GM12878 (cell line): ENCODE data around the gene PRSS36. TPM values are rescaled to one million over a fixed set of nuclear protein-coding genes. Genes with fewer than 3 reads are reported as not detected.
A peak's percentile ranks its signal among the peaks of the same experiment; 100 is the strongest.

ENCODE experiments used
- ATAC-seq: fragments of 200-7000 bp; cut with Tn5 transposase; 3 replicates; pipeline ENCODE4 v1.9.1; 2020; ENCODE audit warnings: mild to moderate bottlenecking, moderate library complexity
- BruUV-seq: library from RNA; stranded (reverse); fragments of 400-500 nt; replicated peaks from 2 replicates; lab custom pipeline; 2021; lab: Mats Ljungman, UMichigan
- CTCF ChIA-PET: fragments of 300-600 bp; sonication (Branson Sonifier 250); formaldehyde crosslinking; extraction: SDS; loops from one replicate; lab custom pipeline; 2021; ENCODE audit warnings: inconsistent platforms; lab: Yijun Ruan, JAX
- POLR2A ChIA-PET: fragments of 350-600 bp; formaldehyde crosslinking; extraction: SDS; loops from one replicate; lab custom pipeline; 2021; ENCODE audit warnings: inconsistent platforms; lab: Charles Lee
- RAD21 ChIA-PET: fragments of 300-600 bp; sonication (Branson Sonifier 250); formaldehyde crosslinking; loops from one replicate; lab custom pipeline; 2023; ENCODE audit warnings: antibody characterized with exemption; ENCODE audit not compliant: unreplicated experiment; lab: Charles Lee
- SMC1A ChIA-PET: fragments of 300-600 bp; sonication (Branson Sonifier 250); formaldehyde crosslinking; loops from one replicate; lab custom pipeline; 2023; ENCODE audit not compliant: unreplicated experiment, uncharacterized antibody; lab: Charles Lee
- DNase-seq: peaks from one replicate; pipeline ENCODE4 v3.0.0-alpha.2; 2011; ENCODE audit warnings: low read depth, low spot score
- FAIRE-seq: peaks from 3 replicates; lab custom pipeline; 2011; peaks lifted over from hg19 to GRCh38; lab: Jason Lieb, UNC
- H2AFZ ChIP-seq: 2 replicates; pipeline ENCODE4 v1.6.0; 2011; ENCODE audit warnings: low read depth, low read length, control low read depth; ENCODE audit not compliant: control insufficient read depth
- H3K27ac ChIP-seq: 2 replicates; pipeline ENCODE4 v1.5.1; 2011; ENCODE audit warnings: control low read depth; ENCODE audit not compliant: control insufficient read depth, insufficient read depth
- H3K27me3 ChIP-seq, 2 experiments: replicated peaks in 1 of 2; 2 replicates each; pipeline versions ENCODE4 v1.6.0 to v1.6.1; 2011; ENCODE audit warnings: low read length in 1 of 2; ENCODE audit not compliant: control insufficient read depth in 2 of 2, insufficient read depth in 2 of 2
- H3K36me3 ChIP-seq, 2 experiments: 2 replicates each; pipeline ENCODE4 v1.5.1; 2011; ENCODE audit warnings: low read length in 1 of 2; ENCODE audit not compliant: control insufficient read depth in 2 of 2, insufficient read depth in 2 of 2
- H3K4me1 ChIP-seq: 2 replicates; pipeline ENCODE4 v1.6.1; 2011; ENCODE audit warnings: mild to moderate bottlenecking, low read length, moderate library complexity, mixed read lengths; ENCODE audit not compliant: control insufficient read depth, insufficient read depth
- H3K4me2 ChIP-seq: 2 replicates; pipeline ENCODE4 v1.6.0; 2011; ENCODE audit warnings: control low read depth; ENCODE audit not compliant: control insufficient read depth, insufficient read depth
- H3K4me3 ChIP-seq: fragments of 200-600 bp; sonication (generic); 2 replicates; pipeline ENCODE4 v1.5.1; 2016
- H3K79me2 ChIP-seq: 2 replicates; pipeline ENCODE4 v1.6.0; 2011; ENCODE audit warnings: low read length; ENCODE audit not compliant: control insufficient read depth, insufficient read depth
- H3K9ac ChIP-seq: 2 replicates; pipeline ENCODE4 v1.8.0; 2011; ENCODE audit warnings: low read length, control low read depth, mixed read lengths; ENCODE audit not compliant: control insufficient read depth, insufficient read depth
- H3K9me3 ChIP-seq: replicated peaks from 3 replicates; pipeline ENCODE4 v1.5.1; 2011; ENCODE audit warnings: mild to moderate bottlenecking, low read length; ENCODE audit not compliant: control insufficient read depth, insufficient read depth
- H4K20me1 ChIP-seq: 2 replicates; pipeline ENCODE4 v1.6.0; 2011; ENCODE audit not compliant: control insufficient read depth, insufficient read depth
- JUNB ChIP-seq: IDR thresholded peaks from 2 replicates; pipeline ENCODE4 v1.6.1; 2016; ENCODE audit warnings: antibody characterized with exemption, mild to moderate bottlenecking
- MTA3 ChIP-seq: IDR thresholded peaks from 2 replicates; pipeline ENCODE4 v1.6.1; 2012; ENCODE audit warnings: low read length, inconsistent platforms, borderline replicate concordance
- POLR2A ChIP-seq: IDR thresholded peaks from 2 replicates; pipeline ENCODE4 v1.6.1; 2011; ENCODE audit warnings: low read depth, mild to moderate bottlenecking, low read length
- POLR2AphosphoS2 ChIP-seq: IDR thresholded peaks from 2 replicates; pipeline ENCODE4 v1.6.1; 2011; ENCODE audit warnings: low read depth, mild to moderate bottlenecking, low read length, improper control_type of control experiment, moderate library complexity
- POLR2AphosphoS5 ChIP-seq: IDR thresholded peaks from 2 replicates; pipeline ENCODE4 v1.6.1; 2011; ENCODE audit warnings: mild to moderate bottlenecking, low read length, inconsistent platforms
- WGBS: methylation state at CpG from one replicate; pipeline ENCODE4 v1.1.6; 2016; ENCODE audit warnings: low lambda C conversion rate; ENCODE audit not compliant: insufficient replicate concordance, insufficient coverage; ENCODE audit errors: missing lambda C conversion rate; 5-methylcytosine and 5-hydroxymethylcytosine counted together
- in situ Hi-C: fragments of 300-500 bp; cut with MboI; formaldehyde crosslinking; loops from 9 replicates; pipeline ENCODE4 v1.14.3; 2018; ENCODE audit warnings: mixed read lengths
- intact Hi-C: fragments of 100-400 bp; cut with micrococcal nuclease; formaldehyde crosslinking; loops from one replicate; pipeline ENCODE4 v1.14.2; 2022; ENCODE audit not compliant: unreplicated experiment
- polyA plus RNA-seq, 11 experiments: library from polyadenylated mRNA; depleted of rRNA in 4 of 11; unstranded in 6 of 11; stranded (reverse) in 5 of 11; fragments of >200 nt; fragmentation: Nextera tagmentation in 4 of 11; fragmentation: Illumina TruSeq in 1 of 11; extraction: Ambion mirVana in 4 of 11; extraction: Trizol in 1 of 11; gene quantifications; 1 replicate in 1 of 11; 2 replicates in 10 of 11; pipeline versions ENCODE4 v1.2.1 to v1.2.3, GENCODE V29; 2011 to 2016; ENCODE audit warnings: inconsistent platforms in 2 of 11, missing spikeins in 2 of 11, low read depth in 1 of 11
- total RNA-seq, 4 experiments: library from RNA; depleted of rRNA in 3 of 4; stranded (reverse); fragments of >200 nt in 3 of 4; fragmentation: Illumina TruSeq in 1 of 4; extraction: Trizol in 1 of 4; gene quantifications; 2 replicates each; pipeline versions ENCODE4 v1.2.1 to v1.2.3, GENCODE V29; 2013 to 2021
- TF ChIP-seq, protein P1 (sequence below): fragments of 450-650 bp; formaldehyde crosslinking; IDR thresholded peaks from 2 replicates; pipeline ENCODE4 v1.4.0; 2020; ENCODE audit warnings: mild to moderate bottlenecking, moderate library complexity
- TF ChIP-seq, protein P2 (sequence below): IDR thresholded peaks from 2 replicates; pipeline ENCODE4 v1.6.1; 2012; ENCODE audit warnings: low read depth, low read length, improper control_type of control experiment

Gene PRSS36
- total and polyA plus RNA-seq, 10 of the 15 experiments (the other 5 are each of a cell fraction or from before 2014, with no cell fraction given): 0.11 to 1.1 (median 0.17) TPM; not detected in 3

DNA sequence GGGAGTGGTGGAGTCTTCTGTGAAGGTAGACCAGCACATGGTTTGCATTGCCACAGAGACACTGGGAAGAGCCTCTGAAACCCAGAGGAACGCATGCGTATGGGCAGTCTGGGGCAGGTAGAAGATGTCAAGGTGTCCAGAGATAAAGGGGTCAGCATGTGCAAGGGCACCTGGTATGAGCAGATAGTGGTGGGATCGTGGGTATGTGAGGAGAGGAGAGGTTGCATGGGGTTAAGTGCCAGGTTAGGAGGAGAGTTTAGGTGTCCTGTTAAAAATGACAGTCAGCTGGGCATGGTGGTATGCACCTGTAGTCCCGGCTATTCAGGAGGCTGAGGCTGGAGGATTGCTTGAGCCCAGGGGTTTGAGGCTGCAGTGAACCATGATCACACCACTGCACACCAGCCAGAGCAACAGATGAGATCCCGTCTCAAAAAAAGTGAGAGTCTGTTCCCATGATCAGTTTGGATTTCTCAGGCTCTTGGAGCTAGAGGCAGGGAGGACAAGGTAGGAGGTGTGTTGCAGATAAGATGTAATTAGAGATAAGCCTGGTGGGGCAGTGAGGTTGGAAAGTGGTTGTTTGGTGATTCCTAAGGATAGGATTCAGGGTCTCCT lies 49.7 kb upstream of the PRSS36 start:
- ChIA-PET CTCF (interaction anchor here (1.1 kb wide), 1 partner anchor 43 kb away, joined by 3 read pairs; no protein-coding TSS in a partner anchor), SMC1A (interaction anchor here (0.6 to 1.1 kb wide), 4 partner anchors 10 to 134 kb away, joined by 3 to 4 read pairs (median 3); no protein-coding TSS in a partner anchor), POLR2A (interaction anchor here (0.5 to 1.9 kb wide), 4 partner anchors 14 to 58 kb away, joined by 3 to 10 read pairs (median 6); no protein-coding TSS in a partner anchor), RAD21 (no interaction called here)
- H3K27me3 ChIP-seq: no peaks in the 10 kb centered on the region
- FAIRE-seq (peak; percentile 47), ATAC-seq (no peak), DNase-seq (no peak)
- H3K9ac ChIP-seq: no peak overlapping the region
- no peak overlapping the region for H3K27ac ChIP-seq
- no peak overlapping the region for H2AFZ ChIP-seq
- H3K36me3 ChIP-seq: peaks cover 5 to 17% of the 10 kb centered on the region in 2 experiments
- intact Hi-C loops (loop anchor here (5.0 kb wide), 3 partner anchors 88 to 243 kb away; partner anchors contain the start of gene ZNF843), in situ Hi-C loops (loop anchor here (5.0 to 10.0 kb wide), 2 partner anchors 243 to 675 kb away; partner anchors contain the start of genes ZNF267 and ZNF843)
- 84% methylated on average over 5 of the region's 5 CpGs for WGBS
- H3K4me2 ChIP-seq: no peak overlapping the region
- peaks cover 3% of the 10 kb centered on the region; the same call in 1 of the 2 replicates for H3K79me2 ChIP-seq
- no peak overlapping the region for H3K4me3 ChIP-seq
- no peak for TF ChIP-seq JUNB
- TF ChIP-seq POLR2AphosphoS5: peak; percentile 24; the same call in 1 of the 2 replicates
- TF ChIP-seq POLR2AphosphoS2: 0 out of 2 replicates have a peak, but pooled peaks have one; percentile 43
- peak; percentile 34; the same call in 1 of the 2 replicates for TF ChIP-seq MTA3
- TF ChIP-seq, protein P1, sequence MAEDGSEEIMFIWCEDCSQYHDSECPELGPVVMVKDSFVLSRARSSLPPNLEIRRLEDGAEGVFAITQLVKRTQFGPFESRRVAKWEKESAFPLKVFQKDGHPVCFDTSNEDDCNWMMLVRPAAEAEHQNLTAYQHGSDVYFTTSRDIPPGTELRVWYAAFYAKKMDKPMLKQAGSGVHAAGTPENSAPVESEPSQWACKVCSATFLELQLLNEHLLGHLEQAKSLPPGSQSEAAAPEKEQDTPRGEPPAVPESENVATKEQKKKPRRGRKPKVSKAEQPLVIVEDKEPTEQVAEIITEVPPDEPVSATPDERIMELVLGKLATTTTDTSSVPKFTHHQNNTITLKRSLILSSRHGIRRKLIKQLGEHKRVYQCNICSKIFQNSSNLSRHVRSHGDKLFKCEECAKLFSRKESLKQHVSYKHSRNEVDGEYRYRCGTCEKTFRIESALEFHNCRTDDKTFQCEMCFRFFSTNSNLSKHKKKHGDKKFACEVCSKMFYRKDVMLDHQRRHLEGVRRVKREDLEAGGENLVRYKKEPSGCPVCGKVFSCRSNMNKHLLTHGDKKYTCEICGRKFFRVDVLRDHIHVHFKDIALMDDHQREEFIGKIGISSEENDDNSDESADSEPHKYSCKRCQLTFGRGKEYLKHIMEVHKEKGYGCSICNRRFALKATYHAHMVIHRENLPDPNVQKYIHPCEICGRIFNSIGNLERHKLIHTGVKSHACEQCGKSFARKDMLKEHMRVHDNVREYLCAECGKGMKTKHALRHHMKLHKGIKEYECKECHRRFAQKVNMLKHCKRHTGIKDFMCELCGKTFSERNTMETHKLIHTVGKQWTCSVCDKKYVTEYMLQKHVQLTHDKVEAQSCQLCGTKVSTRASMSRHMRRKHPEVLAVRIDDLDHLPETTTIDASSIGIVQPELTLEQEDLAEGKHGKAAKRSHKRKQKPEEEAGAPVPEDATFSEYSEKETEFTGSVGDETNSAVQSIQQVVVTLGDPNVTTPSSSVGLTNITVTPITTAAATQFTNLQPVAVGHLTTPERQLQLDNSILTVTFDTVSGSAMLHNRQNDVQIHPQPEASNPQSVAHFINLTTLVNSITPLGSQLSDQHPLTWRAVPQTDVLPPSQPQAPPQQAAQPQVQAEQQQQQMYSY: no peak
- peak; percentile 69 for TF ChIP-seq POLR2A
- TF ChIP-seq, protein P2, sequence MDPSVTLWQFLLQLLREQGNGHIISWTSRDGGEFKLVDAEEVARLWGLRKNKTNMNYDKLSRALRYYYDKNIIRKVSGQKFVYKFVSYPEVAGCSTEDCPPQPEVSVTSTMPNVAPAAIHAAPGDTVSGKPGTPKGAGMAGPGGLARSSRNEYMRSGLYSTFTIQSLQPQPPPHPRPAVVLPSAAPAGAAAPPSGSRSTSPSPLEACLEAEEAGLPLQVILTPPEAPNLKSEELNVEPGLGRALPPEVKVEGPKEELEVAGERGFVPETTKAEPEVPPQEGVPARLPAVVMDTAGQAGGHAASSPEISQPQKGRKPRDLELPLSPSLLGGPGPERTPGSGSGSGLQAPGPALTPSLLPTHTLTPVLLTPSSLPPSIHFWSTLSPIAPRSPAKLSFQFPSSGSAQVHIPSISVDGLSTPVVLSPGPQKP: no peak
- no peaks in the 10 kb centered on the region for H3K9me3 ChIP-seq
- no TSS peak for BruUV-seq
- H4K20me1 ChIP-seq: no peaks in the 10 kb centered on the region
- H3K4me1 ChIP-seq: peaks cover 24% of the 10 kb centered on the region
